Effector CD4-positive, alpha-beta T cell (primary cell): ENCODE measurements around the gene SLC9A7.

ENCODE experiments used
- DNase-seq: peaks from one replicate; pipeline ENCODE4 v3.0.0-alpha.2; 2020

The SLC9A7 gene

DNA sequence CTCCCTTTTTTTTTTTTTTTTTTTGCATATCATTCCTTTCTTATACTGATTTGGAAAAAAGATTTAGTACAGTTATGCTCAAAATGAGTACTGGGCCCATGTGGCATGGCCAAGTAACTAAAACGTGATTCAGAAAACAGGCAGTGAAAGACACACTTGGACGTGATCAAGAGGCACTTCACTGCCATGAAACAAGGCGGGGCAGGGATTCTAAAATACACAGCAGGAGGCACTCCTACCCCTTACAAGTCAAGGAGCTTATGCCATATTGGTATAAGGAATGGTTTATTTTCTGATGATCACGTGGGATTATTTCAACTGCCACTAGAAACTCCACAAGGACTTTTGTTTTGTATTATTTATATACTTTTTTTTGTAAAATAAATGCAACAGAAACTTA is 113.3 kb downstream of the SLC9A7 start:
- DNase-seq = no peak

DNA sequence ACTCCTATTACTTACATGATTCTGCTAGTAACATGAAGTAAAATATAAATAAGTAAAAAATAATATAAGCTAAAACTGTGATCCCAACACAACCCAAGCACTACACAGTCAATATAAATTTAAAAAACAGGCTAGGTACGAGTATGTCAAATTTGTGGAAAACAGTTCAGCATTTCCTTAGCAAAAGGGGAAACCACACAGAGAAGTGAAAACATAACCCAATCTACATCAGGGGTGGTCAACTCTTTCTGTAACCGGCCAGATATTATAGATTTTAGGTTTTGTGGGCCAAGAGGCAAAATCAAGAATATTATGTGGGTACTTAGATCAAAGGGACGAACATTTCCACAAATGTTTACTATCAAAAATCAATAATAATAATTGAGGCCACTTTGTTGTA is 115.3 kb downstream of the SLC9A7 start:
- DNase-seq = no peak

DNA sequence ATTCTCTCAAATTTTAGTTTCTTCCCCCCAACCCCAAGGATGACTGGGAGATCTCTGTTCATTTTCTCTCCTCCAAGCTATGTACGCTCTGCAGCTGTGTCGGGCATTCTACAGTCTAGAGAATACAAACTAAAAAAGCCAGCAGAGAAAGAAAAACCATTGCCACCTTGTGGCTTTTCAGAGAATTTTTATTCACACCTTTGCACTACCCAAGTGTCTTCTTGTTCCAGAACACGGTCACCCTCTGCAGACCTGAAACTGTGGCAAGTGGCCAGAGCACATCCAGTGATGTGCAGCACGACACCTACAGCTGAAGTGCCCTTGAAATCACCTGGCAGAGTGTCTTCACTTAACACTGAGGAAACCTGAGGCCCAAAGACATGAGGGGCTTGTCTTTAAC is 116.8 kb downstream of the SLC9A7 start:
- no peak for DNase-seq

DNA sequence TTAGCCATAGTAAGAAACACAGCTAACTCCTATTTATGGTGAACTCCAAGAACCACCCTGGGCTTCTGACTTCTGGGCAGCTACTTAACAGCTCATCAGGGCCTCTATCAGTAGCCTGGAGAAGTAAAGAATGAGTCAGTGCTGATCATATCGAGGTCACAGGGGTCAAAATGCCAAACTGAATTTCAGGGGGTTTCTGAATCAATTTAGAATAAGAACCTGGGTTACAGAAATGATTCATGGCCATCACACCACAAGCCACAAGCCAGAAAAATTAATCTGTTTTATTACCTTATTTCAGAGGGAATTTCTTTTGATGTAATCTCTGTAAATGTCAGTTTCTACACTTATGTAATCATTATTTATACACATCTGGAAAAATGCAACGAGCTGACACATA is 121.0 kb downstream of the SLC9A7 start:
- DNase-seq = no peak

DNA sequence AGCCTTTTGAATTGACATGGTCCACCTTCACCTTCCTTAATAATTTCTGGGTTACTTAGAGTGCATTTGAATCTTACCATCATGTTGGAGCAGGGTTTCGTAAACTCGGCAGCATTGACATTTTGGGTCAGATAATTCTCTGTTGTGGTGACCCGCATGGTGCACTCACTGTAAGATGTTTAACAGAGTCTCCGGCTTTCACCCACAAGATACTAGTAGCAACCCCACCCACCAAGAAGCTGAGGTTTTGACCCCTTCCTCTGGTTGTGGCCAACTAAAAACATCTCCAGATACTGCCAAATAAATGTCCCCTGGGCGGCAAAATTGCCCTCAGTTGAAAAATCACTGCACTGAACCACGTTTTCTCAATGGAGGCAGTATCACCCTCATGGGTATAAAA is 122.7 kb downstream of the SLC9A7 start:
- DNase-seq = no peak

DNA sequence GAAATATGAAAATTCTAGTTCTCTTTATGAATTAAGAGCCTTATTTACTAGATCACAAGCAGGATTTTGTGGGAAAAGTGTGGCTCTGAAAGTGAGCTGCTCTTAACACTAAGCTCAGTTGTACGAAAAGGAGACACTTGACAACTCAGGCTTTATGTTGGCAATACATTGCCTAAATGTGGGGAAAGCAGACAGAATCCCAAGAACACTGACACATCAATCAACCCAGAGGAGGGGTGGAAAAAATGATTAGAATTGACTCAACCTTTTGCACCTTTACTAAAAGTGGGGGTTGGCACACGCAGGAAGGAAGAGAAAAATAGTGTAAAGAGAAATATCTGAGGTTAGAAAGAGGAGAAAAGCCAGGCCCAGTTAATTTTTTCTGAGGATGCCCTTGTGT is 123.7 kb downstream of the SLC9A7 start:
- DNase-seq = no peak

DNA sequence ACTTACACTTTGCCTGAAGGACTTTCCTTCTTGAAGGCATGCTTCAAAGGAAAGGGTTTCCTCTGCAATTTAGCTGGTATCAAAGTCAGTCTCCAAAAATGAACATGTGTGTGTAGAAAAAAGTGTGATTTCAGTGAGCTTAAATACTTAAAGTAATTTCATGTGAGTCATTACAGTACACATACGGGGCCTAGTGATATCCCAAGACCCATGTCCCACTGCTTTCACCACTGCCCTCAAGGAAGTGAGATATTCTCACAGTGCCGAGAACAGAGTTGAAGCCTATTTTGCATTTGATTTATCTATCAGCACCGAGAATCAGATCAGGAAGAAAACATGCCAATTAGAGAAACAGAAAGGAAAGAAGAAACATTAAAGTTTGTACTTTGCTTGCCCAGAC is 124.3 kb downstream of the SLC9A7 start:
- DNase-seq = no peak

DNA sequence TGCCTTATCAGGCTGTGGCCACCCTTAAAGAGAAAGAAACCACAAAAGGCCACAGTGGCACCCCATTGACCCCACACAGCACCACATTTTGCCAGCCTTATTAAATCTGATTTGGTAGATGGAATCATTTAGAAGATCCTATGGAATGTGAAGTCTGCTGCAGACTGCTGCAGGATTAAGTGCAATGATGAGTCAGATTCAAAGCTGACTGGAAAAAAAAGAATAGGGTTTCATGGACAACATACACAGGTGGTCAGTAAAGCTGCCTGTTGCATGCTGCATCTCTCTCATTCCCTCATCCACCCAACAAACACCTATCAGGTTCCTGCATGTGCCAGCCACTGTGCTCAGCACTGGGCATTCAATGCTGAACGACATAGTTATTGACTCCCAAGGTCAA is 128.8 kb downstream of the SLC9A7 start:
- no peak for DNase-seq

DNA sequence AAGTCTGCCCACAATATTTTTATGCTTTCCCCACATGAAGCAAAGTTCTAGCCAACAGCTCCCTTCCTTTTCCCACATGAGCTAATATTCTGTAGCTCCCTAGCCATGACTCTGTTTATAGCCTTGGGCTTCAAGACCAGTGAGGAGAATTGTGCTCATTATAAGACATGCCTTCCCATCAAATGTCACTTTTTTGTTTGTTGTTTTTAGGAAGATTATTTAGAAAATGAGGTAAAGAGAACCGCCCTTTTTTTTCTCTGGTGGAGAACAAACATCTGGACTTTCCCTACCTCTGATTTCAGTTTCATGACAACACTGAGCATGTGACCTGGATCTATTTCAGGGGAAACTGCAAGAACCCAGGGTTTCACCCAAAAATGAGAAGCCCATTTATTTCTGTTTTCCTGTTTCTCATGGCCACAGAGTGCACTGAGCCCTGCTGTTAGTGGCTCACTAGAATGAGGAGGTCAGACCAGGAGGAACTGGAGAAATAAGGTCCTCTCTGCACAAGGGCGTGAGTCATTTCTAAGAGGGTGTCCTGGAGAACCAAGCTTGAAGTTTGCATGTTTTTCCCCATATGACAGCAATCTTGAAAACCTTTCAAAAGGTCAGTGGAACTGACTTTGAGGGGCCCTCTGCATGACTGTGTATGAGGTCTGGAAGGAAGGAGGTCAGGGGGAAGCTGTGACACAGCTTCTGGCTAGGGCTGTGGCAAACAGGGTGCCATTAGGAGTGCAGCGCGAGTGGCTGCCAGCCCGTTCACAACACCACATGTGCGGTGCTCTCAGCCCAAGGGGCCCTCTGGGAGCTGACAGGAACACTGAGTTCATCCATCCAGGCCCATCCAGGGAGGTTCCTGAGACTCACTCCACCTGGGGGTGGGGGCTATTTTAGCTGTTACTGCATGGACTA is 130.2 kb downstream of the SLC9A7 start:
- no peak for DNase-seq

DNA sequence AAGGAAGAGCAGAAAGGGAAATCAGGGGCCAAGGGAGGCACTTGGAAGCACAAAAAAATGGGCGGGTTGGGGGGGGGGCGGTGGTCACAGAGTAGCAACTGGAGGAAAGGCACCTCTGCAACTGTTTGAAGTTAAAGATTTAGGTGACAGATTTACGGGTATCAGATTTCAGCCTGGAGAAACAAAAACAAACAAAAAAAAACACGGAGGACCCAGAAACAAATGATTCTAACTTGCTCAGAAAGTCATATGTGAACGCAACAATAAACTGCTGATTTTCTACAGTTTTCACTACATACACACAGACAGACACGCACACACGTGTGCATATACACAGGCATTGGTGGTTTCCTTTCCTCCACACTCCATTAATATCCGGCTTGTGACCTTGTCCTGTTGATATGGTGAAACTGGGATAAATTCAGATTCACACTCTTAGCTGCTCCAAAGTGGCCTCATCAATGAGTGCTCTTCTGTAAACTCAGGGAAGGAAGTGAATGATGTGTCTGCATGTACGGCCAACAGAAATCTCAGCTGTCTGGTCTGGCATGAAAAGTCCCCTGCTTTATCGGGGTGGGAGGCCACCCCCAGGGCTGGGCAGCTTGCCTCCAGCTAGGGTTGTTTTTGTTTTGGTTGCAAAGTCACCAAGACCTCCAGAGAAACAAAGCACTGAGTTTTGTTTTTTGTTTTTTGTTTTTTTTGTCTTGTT is 131.1 kb downstream of the SLC9A7 start:
- no peak for DNase-seq

DNA sequence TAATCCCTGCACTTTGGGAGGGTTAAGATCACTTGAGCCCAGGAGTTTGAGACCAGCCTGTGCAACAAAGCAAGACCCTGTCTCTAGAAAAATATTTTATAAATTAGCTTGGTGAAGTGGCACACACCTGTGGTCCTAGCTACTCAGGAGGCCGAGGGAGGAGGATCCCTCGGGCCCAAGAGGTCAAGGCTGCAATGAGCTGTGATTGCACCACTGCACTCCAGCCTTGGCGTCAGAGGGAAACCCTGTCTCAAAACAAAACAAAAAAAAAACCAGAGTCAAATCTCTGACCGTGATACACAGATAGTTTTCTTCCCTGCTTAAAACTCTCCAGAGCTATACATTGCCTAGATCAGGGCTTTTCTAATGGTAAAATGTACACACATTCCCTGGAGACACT is 131.9 kb downstream of the SLC9A7 start:
- no peak for DNase-seq

DNA sequence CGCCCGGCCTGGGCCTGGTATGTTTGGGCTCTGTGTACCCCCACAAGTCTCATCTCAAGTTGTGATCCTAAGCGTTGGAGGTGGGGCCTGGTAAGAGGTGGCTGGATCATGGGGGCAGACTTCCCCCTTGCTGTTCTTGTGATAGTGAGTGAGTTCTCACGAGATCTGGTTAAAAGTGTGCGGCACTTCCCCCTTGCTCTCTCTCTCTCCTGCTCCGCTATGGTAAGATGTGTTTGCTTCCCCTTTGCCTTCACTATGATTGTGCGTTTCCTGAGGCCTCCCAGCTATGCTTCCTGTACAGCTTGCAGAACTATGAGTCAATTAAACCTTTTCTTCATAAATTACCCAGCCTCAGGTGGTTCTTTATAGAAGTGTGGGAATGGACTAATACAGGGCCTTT is 132.4 kb downstream of the SLC9A7 start:
- DNase-seq = no peak

DNA sequence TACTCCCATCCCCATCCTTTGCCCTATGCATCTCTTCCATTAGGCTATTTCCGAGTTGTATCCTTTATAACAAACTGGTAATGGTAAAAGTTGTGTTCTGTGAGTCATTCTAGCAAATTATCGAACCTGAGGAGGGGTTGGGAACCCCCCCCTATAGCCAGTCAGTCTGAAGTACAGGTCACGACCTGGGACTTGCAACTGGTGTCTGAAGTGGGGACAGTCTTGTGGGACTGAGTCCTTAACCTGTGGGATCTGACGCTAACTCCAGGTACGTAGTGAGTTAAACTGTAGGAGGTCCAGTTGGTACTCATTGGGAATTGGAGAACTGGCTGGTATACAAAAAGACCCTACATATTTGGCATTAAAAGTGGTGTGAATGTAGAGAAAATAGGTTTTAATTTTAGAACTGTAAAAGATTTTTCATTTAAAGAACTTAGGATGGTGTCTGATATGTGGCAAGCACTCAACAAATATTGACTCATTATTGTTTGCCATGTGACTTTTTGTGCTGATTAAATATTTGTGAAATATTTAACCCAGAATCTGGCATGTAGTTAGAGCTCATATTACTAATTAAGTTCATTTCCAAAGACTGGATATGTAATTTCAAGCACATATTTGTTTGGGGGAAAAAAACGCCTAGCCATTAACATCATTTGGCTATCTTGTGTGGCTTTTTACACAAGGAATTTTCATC is 134.7 kb downstream of the SLC9A7 start:
- no peak for DNase-seq

DNA sequence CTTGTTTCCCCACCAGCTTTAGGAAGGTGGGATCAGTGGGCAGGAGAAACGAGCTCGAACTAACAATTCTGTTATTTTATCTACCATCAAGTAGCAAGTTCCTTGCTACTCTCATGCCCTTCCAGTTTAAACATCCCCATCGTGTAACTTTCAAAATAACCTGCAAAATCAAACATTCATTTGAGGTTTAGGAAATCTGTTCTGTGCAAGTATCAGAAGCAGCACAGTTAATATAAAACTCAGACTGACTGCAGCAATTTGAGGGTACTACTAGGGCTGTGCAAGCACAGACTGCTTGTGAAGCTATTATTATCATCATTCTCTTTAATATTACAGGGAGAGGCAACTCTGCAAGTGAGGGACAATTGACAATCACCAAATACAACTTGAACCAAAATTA is 137.3 kb downstream of the SLC9A7 start:
- no peak for DNase-seq

DNA sequence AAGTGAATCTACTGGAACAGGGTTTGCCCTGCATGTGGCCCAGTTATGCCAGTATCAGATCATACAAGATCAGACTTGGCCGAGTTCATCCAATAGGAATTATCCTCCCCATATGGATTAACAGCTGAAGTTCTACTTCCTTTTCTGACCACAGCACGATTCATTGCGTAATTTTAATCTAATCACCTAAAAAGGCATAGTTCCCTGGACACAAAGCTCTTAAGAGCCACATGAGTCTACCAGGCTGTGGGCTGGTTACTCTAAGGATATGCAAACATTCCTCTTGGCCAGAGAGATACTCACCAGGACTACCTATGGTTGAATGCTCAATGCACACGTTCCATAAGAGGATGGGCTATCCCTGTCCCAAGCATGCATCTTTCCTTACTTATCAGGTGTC is 138.4 kb downstream of the SLC9A7 start:
- DNase-seq = no peak

DNA sequence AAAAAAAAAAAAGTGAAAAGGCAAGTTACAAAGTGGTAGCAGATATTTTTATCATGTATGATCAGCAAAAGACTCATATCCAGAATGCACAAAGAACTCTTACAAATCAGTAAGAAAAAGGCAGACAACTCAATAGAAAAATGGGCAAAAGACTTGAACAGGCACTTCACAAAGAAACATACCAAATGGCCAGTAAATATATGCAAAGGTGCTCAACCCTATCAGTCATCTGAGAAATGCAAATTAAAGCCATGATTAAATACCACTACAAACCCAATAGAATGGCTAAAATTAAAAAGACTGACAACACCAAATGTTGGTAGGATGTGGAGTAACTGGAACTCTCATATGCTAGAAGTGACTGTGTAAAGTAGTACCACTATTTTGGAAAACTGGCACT is 140.0 kb downstream of the SLC9A7 start:
- DNase-seq = no peak

DNA sequence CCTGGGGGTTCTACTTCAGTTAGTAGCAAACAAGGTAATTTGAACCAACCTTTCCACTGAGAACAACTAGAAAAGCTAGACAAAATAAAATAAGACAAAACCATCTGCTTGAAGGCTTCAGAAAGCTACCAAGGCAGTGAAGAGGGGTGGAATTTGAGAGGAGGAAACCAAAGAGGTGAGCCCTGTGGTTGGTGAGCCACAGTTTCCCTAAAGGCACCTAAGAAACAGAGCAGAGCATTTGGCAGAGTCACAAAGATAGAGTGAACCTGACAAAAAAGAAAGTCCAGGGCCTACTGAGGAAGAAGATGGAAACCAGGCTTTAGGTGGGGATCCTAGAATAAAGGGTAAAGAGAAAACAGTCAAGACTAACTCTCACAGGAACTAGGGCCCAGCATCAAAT is 141.0 kb downstream of the SLC9A7 start:
- no peak for DNase-seq

DNA sequence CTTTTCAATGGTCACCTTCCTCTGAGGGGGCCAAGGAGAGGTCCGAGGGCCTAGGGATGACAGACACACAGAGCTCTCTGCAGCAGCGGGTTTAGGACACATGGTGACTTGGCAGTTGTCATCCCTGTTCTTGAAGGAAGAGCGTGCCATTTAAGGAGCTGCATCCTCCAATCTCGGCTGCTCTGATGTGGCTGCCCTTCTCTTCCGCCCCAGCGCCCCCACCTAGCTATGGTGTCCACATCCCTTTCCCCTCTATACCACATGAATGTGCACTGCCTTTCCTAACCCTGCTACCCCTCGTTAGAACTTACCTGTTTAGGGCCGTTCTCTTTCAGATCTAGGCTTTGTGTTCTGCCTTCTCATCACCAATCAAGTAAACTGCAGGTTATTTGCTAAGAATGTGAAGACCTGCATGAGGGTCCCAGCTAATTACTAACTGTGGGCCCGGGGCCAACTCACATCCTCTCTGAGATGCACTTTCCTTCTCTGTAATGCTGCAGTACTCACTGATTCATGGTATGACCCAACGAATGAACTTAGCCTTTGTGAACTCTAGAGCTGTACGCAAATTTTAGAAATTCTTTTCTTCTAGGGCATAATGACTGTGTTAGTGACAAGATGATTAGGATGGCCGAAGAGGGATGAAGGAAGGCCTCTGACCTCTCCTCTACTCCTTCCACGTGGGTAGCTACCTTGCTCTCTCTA is 147.1 kb downstream of the SLC9A7 start:
- peak; percentile 12 for DNase-seq

DNA sequence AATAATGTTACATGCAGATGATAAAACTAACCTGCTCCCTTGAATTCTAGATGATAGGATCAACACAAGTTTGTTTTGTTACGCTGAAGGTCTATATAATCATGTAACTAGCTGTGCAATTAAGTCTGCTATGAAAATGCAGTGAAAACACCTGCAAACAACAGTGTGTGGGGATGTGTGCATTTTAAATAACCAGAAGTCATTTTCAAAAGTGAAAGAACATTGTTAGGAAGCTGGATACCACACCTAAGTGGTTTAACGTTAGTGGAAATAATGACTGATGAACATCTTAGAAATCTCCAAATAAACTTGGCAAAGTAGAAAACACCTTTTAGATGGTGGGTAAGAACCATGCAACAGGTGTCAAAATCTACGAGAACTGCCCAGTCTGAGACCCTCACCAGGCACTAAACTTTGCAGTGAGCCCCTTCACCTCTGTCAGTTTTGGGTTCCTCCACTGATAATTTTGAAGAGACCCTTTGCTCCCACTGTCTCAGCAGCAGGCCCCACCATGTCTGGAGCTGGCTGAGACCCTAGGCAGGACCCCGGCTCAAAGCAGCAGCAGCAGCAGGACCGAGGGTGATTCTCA is 148.8 kb downstream of the SLC9A7 start:
- no peak for DNase-seq

DNA sequence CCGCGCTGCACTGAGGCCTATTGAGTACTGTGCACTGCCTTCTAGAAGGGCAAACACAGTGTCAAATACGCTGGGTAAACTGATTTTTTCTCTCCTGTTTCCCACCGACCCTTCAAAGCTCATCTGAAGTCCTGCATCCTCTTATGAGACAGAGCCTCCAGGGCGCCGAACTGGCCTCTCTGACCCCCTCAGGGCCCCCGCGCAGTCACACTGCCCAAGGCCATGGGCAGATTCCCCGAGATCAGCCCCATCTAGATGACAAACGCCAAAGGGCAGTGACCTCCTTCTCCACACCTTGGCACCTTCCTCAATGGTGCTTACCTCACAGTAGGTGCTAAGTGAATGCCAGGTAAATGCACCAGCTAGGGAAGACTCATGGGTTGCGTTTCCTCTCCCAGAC is 151.0 kb downstream of the SLC9A7 start:
- DNase-seq = no peak

DNA sequence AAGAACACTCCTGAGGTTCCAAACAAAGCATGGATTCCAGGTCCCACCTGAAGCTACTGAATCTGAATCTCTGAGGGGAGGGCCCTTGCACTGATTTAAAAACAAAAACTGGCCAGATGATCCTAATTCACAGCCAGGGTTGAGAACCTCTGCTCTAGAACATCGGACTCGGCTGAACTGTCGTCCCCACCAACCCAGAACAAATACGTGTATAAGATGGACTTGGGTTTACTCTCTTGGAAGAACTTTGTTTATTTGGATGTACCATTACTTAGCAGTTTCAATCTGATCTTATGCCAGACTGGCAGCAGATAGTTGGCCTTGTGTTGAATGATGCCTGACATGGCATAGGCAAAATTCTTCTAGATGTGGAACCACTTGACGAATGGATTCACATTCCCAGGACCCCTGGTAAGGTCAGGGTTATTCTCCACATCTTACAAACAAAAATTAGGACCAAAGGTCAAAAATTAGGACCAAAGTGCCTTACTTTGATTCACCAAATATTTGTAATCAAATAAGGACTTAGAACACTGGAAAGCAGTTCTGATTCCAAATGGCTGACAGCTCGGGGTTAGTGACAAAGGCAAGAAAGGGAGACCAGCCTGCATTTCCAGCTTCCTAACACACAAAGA is 156.3 kb downstream of the SLC9A7 start:
- DNase-seq = no peak

DNA sequence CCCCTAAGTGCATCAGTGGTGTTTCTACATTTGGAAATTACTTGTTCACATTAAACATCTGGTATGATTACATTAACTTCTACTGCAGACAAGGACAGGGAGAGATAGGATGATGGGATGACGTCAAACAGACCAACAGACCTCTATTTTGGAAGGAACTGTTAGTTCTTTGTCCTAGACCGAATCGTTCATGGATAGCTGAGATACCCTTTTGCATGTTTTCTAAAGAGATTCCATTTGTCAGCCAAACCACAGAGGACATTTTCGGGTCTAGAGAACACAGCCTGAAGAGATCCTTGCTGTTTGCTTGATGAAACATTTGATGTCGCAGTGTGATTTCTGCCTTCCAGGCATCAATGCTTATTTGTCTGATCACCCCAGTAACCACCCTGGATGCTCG is 157.6 kb downstream of the SLC9A7 start:
- no peak for DNase-seq
